Measurements from ENCODE around the gene COL25A1. TPM values are rescaled to one million over a fixed set of nuclear protein-coding genes. Genes with fewer than 3 reads are reported as not detected.
A peak's percentile ranks its signal among the peaks of the same experiment; 100 is the strongest.

COL25A1 gene
- total RNA-seq, 2 donors from 2014 or later, result 0.26 to 0.99 TPM

- Histone ChIP-seq H3K27ac (no peak overlapping the region), H3K4me1 (no peaks in the 10 kb centered on the region), H3K36me3 (replicated peaks in 1 of 2; ENCODE audit: insufficient read depth in 1 of 2, low read depth in 2 of 2) (no peaks in the 10 kb centered on the region), H3K27me3 (no peaks in the 10 kb centered on the region), H3K9me3 (no peaks in the 10 kb centered on the region), H3K4me3 (no peak overlapping the region)
- 36 to 39% methylated on average over 2 of the region's 2 CpGs for WGBS, 2 donors
- intact Hi-C loops (cut with DNase I), result no loop called here
- ATAC-seq, result no peak
- no peak for DNase-seq
- TF ChIP-seq CTCF (IDR thresholded peaks at IDR 0.05), result no peak
- no peak for TF ChIP-seq POLR2A (IDR thresholded peaks at IDR 0.05)
These were observed 481.0 kb downstream of the COL25A1 start for GRCh38 chr4:108821351-108821930.

- Histone ChIP-seq H3K4me3 (no peak overlapping the region), H3K27ac (no peak overlapping the region), H3K9me3 (no peaks in the 10 kb centered on the region), H3K36me3 (replicated peaks in 1 of 2; ENCODE audit: insufficient read depth in 1 of 2, low read depth in 2 of 2) (no peaks in the 10 kb centered on the region), H3K27me3 (no peaks in the 10 kb centered on the region), H3K4me1 (no peaks in the 10 kb centered on the region)
- DNase-seq (no peak), ATAC-seq (no peak)
- 77 to 84% methylated on average over 1 of the region's 1 CpG for WGBS, 2 donors
- TF ChIP-seq POLR2A (IDR thresholded peaks at IDR 0.05) (no peak), CTCF (IDR thresholded peaks at IDR 0.05) (no peak)
- intact Hi-C loops (cut with DNase I), result no loop called here
These were observed 481.7 kb downstream of the COL25A1 start for GRCh38 chr4:108820492-108821350.

DNA sequence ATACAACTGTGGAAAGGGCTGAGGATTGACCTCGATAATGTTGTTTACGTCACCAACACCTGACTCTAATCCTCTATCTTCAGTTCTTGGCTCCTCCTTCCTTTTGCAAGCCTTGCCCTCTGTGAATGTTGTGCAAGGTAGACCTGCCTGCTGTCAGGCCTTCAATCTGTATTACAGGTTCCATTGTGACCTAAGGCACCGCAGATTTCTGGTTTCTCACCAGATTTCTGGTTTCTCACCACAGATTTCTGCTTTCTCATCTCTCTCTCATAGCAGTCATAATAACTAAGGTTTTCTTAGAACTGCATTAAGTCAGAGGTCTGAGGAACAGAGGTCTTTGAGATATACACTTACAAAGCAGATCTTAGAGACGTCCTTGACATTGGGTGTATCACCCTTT, 488.1 kb downstream of the COL25A1 start:
- Histone ChIP-seq H3K27ac (no peak overlapping the region), H3K27me3 (no peaks in the 10 kb centered on the region), H3K4me1 (no peaks in the 10 kb centered on the region), H3K36me3 (replicated peaks in 1 of 2; ENCODE audit: insufficient read depth in 1 of 2, low read depth in 2 of 2) (no peaks in the 10 kb centered on the region), H3K4me3 (no peak overlapping the region), H3K9me3 (no peaks in the 10 kb centered on the region)
- peak; percentile 37 to 59 (median 44) for DNase-seq
- TF ChIP-seq CTCF (IDR thresholded peaks at IDR 0.05), result no peak
- intact Hi-C loops (cut with DNase I), result no loop called here
- ATAC-seq, result peak; percentile 93
- 37 to 43% methylated on average over 4 of the region's 4 CpGs for whole genome bisulfite sequencing, 2 donors

- Histone ChIP-seq H3K36me3 (replicated peaks in 1 of 2; ENCODE audit: insufficient read depth in 1 of 2, low read depth in 2 of 2) (no peaks in the 10 kb centered on the region), H3K4me1 (no peaks in the 10 kb centered on the region), H3K9me3 (no peaks in the 10 kb centered on the region), H3K27ac (no peak overlapping the region), H3K4me3 (no peak overlapping the region), H3K27me3 (no peaks in the 10 kb centered on the region)
- intact Hi-C loops (cut with DNase I), result no loop called here
- TF ChIP-seq POLR2A (IDR thresholded peaks at IDR 0.05) (no peak), CTCF (IDR thresholded peaks at IDR 0.05) (no peak)
- DNase-seq (no peak), ATAC-seq (no peak)
- 81 to 84% methylated on average over 3 of the region's 3 CpGs for WGBS, 2 donors
These were observed 489.2 kb downstream of the COL25A1 start for GRCh38 chr4:108813261-108813660.
